HFFc6 (cell line): ENCODE measurements around the gene GLG1. TPM values are rescaled to one million over a fixed set of nuclear protein-coding genes. Genes with fewer than 3 reads are reported as not detected.

ENCODE experiments used
- DNase-seq: peaks from one replicate; pipeline ENCODE4 v3.0.0-alpha.2; 2018
- H3K27ac Mint-ChIP-seq: 2 replicates; pipeline ENCODE4 v1.8.0; 2020; ENCODE audit warnings: mild to moderate bottlenecking, mixed read lengths
- H3K27me3 Mint-ChIP-seq: 2 replicates; pipeline ENCODE4 v1.8.0; 2021; ENCODE audit warnings: mild to moderate bottlenecking, moderate library complexity, mixed read lengths; ENCODE audit not compliant: insufficient read depth
- H3K36me3 Mint-ChIP-seq: 2 replicates; pipeline ENCODE4 v1.8.0; 2021; ENCODE audit warnings: low read depth, mixed read lengths
- H3K4me1 Mint-ChIP-seq: 2 replicates; pipeline ENCODE4 v1.8.0; 2020; ENCODE audit warnings: low read depth, mixed read lengths
- H3K4me3 Mint-ChIP-seq: 2 replicates; pipeline ENCODE4 v1.8.0; 2020; ENCODE audit warnings: mild to moderate bottlenecking, moderate library complexity, mixed read lengths
- H3K9me3 Mint-ChIP-seq: 2 replicates; pipeline ENCODE4 v1.8.0; 2020; ENCODE audit warnings: mild to moderate bottlenecking, mixed read lengths
- CTCF ChIP-seq: fragments of 200-600 bp; sonication (generic); IDR thresholded peaks from 2 replicates; pipeline ENCODE4 v1.5.0; 2021; ENCODE audit warnings: antibody characterized with exemption, mild to moderate bottlenecking
- total RNA-seq, 6 experiments: library from RNA; stranded (reverse); fragmentation: NEBNext Ultra II Directional; extraction: Animal tissue kit (Norgen Biotek cat#: 25700); gene quantifications; 2 replicates in 1 of 6; 3 replicates in 5 of 6; pipeline ENCODE4 v1.2.3, GENCODE V29; 2021

GLG1 gene
- total RNA-seq, 6 experiments from 2014 or later, result 149 to 167 (median 161) TPM

GRCh38 chr16:74511961-74512360 is 95.0 kb downstream of the GLG1 start:
- DNase-seq, result no peak
- Mint-ChIP-seq H3K4me1 (peaks cover 26% of the 10 kb centered on the region), H3K9me3 (no peaks in the 10 kb centered on the region), H3K4me3 (no peak overlapping the region), H3K27me3 (no peaks in the 10 kb centered on the region), H3K27ac (no peak overlapping the region), H3K36me3 (peaks cover 27% of the 10 kb centered on the region)
- TF ChIP-seq CTCF, result no peak

GRCh38 chr16:74505011-74505410 is 101.9 kb downstream of the GLG1 start:
- DNase-seq, result no peak
- Mint-ChIP-seq H3K27ac (no peak overlapping the region), H3K27me3 (no peaks in the 10 kb centered on the region), H3K4me3 (no peak overlapping the region), H3K36me3 (peaks cover 27% of the 10 kb centered on the region), H3K4me1 (peaks cover 26% of the 10 kb centered on the region), H3K9me3 (no peaks in the 10 kb centered on the region)
- TF ChIP-seq CTCF, result no peak

GRCh38 chr16:74503412-74503811 is 103.5 kb downstream of the GLG1 start:
- TF ChIP-seq CTCF, result no peak
- Mint-ChIP-seq H3K9me3 (no peaks in the 10 kb centered on the region), H3K4me1 (peaks cover 20% of the 10 kb centered on the region), H3K27ac (no peak overlapping the region), H3K36me3 (peaks cover 23% of the 10 kb centered on the region), H3K27me3 (no peaks in the 10 kb centered on the region), H3K4me3 (no peak overlapping the region)
- no peak for DNase-seq

- Mint-ChIP-seq H3K27ac (no peak overlapping the region), H3K9me3 (no peaks in the 10 kb centered on the region)
- no peak for DNase-seq
These were observed 105.1 kb downstream of the GLG1 start for GRCh38 chr16:74501484-74502478.

GRCh38 chr16:74500907-74501306 is 106.0 kb downstream of the GLG1 start:
- H3K36me3 Mint-ChIP-seq, result peaks cover 15% of the 10 kb centered on the region

More at GRCh38 chr16:74501484-74502478, 105.1 kb downstream of the GLG1 start:
- Mint-ChIP-seq H3K27me3 (no peaks in the 10 kb centered on the region), H3K4me3 (no peak overlapping the region), H3K36me3 (peaks cover 18% of the 10 kb centered on the region), H3K4me1 (peaks cover 4% of the 10 kb centered on the region)
- TF ChIP-seq CTCF, result no peak

More at GRCh38 chr16:74500907-74501306, 106.0 kb downstream of the GLG1 start:
- DNase-seq, result no peak
- H3K27me3 Mint-ChIP-seq, result no peaks in the 10 kb centered on the region
- H3K9me3 Mint-ChIP-seq, result no peaks in the 10 kb centered on the region
- H3K4me1 Mint-ChIP-seq, result no peaks in the 10 kb centered on the region
- H3K27ac Mint-ChIP-seq, result no peak overlapping the region
- TF ChIP-seq CTCF, result no peak
- H3K4me3 Mint-ChIP-seq, result no peak overlapping the region
